Neuronal stem cell (in vitro differentiated cells): ENCODE results near the gene SLC7A4.

Experiments used
- DNase-seq: peaks from one replicate; pipeline ENCODE4 v3.0.0-alpha.2; 2013; ENCODE audit warnings: low spot score
- H2AFZ ChIP-seq: one replicate; pipeline ENCODE4 v1.6.1; 2013; ENCODE audit warnings: mild to moderate bottlenecking, low read length, inconsistent platforms
- H2AK5ac ChIP-seq: 2 replicates; pipeline ENCODE4 v1.6.1; 2013; ENCODE audit warnings: low read depth, mild to moderate bottlenecking, inconsistent platforms, low read length, moderate library complexity, mixed read lengths
- H2BK120ac ChIP-seq: 2 replicates; pipeline ENCODE4 v1.6.1; 2013; ENCODE audit warnings: low read depth, mild to moderate bottlenecking, inconsistent platforms, low read length, moderate library complexity, mixed read lengths
- H2BK12ac ChIP-seq: one replicate; pipeline ENCODE4 v1.6.1; 2013; ENCODE audit warnings: low read length, inconsistent platforms
- H2BK15ac ChIP-seq: 2 replicates; pipeline ENCODE4 v1.6.1; 2013; ENCODE audit warnings: mild to moderate bottlenecking, low read length, inconsistent platforms, mixed read lengths
- H2BK5ac ChIP-seq: one replicate; pipeline ENCODE4 v1.6.1; 2013; ENCODE audit warnings: inconsistent platforms, mild to moderate bottlenecking, low read length, moderate library complexity
- H3K14ac ChIP-seq: one replicate; pipeline ENCODE4 v1.6.1; 2013; ENCODE audit warnings: low read length, inconsistent platforms
- H3K18ac ChIP-seq: 2 replicates; pipeline ENCODE4 v1.6.1; 2013; ENCODE audit warnings: low read length, inconsistent platforms
- H3K23ac ChIP-seq: 2 replicates; pipeline ENCODE4 v1.6.1; 2013; ENCODE audit warnings: low read depth, mild to moderate bottlenecking, mixed read lengths, low read length, inconsistent platforms; ENCODE audit not compliant: poor library complexity
- H3K27ac ChIP-seq: replicated peaks from 3 replicates; pipeline ENCODE4 v1.5.1; 2013; ENCODE audit warnings: low read length, inconsistent platforms
- H3K27me3 ChIP-seq, 3 experiments: 2 replicates each; pipeline ENCODE4 v1.6.1; 2013; ENCODE audit warnings: low read length in 3 of 3, mild to moderate bottlenecking in 2 of 3, inconsistent platforms in 1 of 3, low read depth in 1 of 3, mixed read lengths in 1 of 3, moderate library complexity in 1 of 3; ENCODE audit not compliant: control insufficient read depth in 3 of 3, insufficient read depth in 3 of 3
- H3K36me3 ChIP-seq, 2 donors: replicated peaks in 1 of 2; 2 replicates each; pipeline ENCODE4 v1.6.1; 2013; ENCODE audit warnings: low read length in 2 of 2; ENCODE audit not compliant: control insufficient read depth in 2 of 2, insufficient read depth in 2 of 2
- H3K4ac ChIP-seq: 2 replicates; pipeline ENCODE4 v1.6.1; 2013; ENCODE audit warnings: inconsistent platforms, mild to moderate bottlenecking, low read length, moderate library complexity
- H3K4me1 ChIP-seq, 2 donors: 1 replicate in 1 of 2; 2 replicates in 1 of 2; pipeline ENCODE4 v1.6.1; 2013; ENCODE audit warnings: low read length in 2 of 2, low read depth in 1 of 2; ENCODE audit not compliant: control insufficient read depth in 2 of 2, insufficient read depth in 1 of 2
- H3K4me2 ChIP-seq: one replicate; pipeline ENCODE4 v1.6.1; 2013; ENCODE audit warnings: mild to moderate bottlenecking, low read length, inconsistent platforms; ENCODE audit not compliant: insufficient read depth, poor library complexity, severe bottlenecking
- H3K4me3 ChIP-seq, 2 donors: 2 replicates each; pipeline ENCODE4 v1.5.1; 2013; ENCODE audit warnings: low read length in 2 of 2, mild to moderate bottlenecking in 2 of 2, inconsistent platforms in 1 of 2, moderate library complexity in 1 of 2
- H3K79me1 ChIP-seq: one replicate; pipeline ENCODE4 v1.6.1; 2013; ENCODE audit warnings: low read depth, mild to moderate bottlenecking, inconsistent platforms, low read length, moderate library complexity
- H3K9ac ChIP-seq: one replicate; pipeline ENCODE4 v1.6.1; 2013; ENCODE audit warnings: mild to moderate bottlenecking, low read depth, low read length, inconsistent platforms; ENCODE audit not compliant: poor library complexity
- H3K9me3 ChIP-seq, 2 donors: replicated peaks in 1 of 2; 2 replicates each; pipeline versions ENCODE3 to v1.6.1; 2013; ENCODE audit warnings: low read length in 2 of 2, mild to moderate bottlenecking in 2 of 2, inconsistent platforms in 1 of 2, low read depth in 1 of 2, mixed read lengths in 1 of 2, moderate library complexity in 1 of 2; ENCODE audit not compliant: control insufficient read depth in 2 of 2, insufficient read depth in 1 of 2
- H4K8ac ChIP-seq: one replicate; pipeline ENCODE4 v1.6.1; 2013; ENCODE audit warnings: low read depth, mild to moderate bottlenecking, inconsistent platforms, low read length, moderate library complexity
- H4K91ac ChIP-seq: one replicate; pipeline ENCODE4 v1.6.1; 2013; ENCODE audit warnings: low read length, low read depth, mild to moderate bottlenecking, inconsistent platforms; ENCODE audit not compliant: poor library complexity
- WGBS, 2 donors: extraction: QIAGEN DNeasy Blood & Tissue Kit; methylation state at CpG; one replicate each; pipeline ENCODE4 v1.1.7; 2013; ENCODE audit warnings: missing lambda C conversion rate in 2 of 2, mixed read lengths in 1 of 2; ENCODE audit not compliant: insufficient read length in 2 of 2, insufficient replicate concordance in 1 of 2; ENCODE audit errors: extremely low coverage in 2 of 2; 5-methylcytosine and 5-hydroxymethylcytosine counted together

Gene SLC7A4

GRCh38 chr22:20990184-20991180 lies 41.9 kb downstream of the SLC7A4 start:
- no peak for DNase-seq
- Histone ChIP-seq H3K79me1 (peaks cover 3% of the 10 kb centered on the region), H3K4me3 (no peak overlapping the region), H2BK12ac (no peak overlapping the region), H2AFZ (no peak overlapping the region), H3K18ac (no peak overlapping the region), H3K9ac (no peak overlapping the region), H4K91ac (no peak overlapping the region), H3K14ac (no peak overlapping the region), H3K4me1 (no peaks in the 10 kb centered on the region), H3K23ac (peak overlapping the region; percentile 34), H4K8ac (no peak overlapping the region), H2BK15ac (no peak overlapping the region), H2BK120ac (no peak overlapping the region), H3K9me3 (no peaks in the 10 kb centered on the region), H3K27ac (no peak overlapping the region), H3K4me2 (no peak overlapping the region), H2BK5ac (no peak overlapping the region), H3K27me3 (no peaks in the 10 kb centered on the region), H3K36me3 (peaks cover 44 to 75% of the 10 kb centered on the region in 2 donors), H3K4ac (no peak overlapping the region), H2AK5ac (no peak overlapping the region)
- no CpG with 5 or more reads among the region's 21 CpGs for WGBS, 2 donors

- no peak overlapping the region for H3K4me2 ChIP-seq
- H3K23ac ChIP-seq: peak overlapping the region; percentile 89
- H3K9me3 ChIP-seq: no peaks in the 10 kb centered on the region
- no peak overlapping the region for H4K8ac ChIP-seq
- H2BK12ac ChIP-seq: no peak overlapping the region
- no peak overlapping the region for H3K18ac ChIP-seq
- H3K9ac ChIP-seq: peak overlapping the region; percentile 50
- H2AK5ac ChIP-seq: peak overlapping the region; percentile 21
- no peak overlapping the region for H2BK5ac ChIP-seq
- H3K27me3 ChIP-seq: no peaks in the 10 kb centered on the region
- no peak overlapping the region for H3K27ac ChIP-seq
- H2AFZ ChIP-seq: no peak overlapping the region
- peak overlapping the region; percentile 6 for H3K4ac ChIP-seq
- H4K91ac ChIP-seq: no peak overlapping the region
- peaks cover 3% of the 10 kb centered on the region for H3K79me1 ChIP-seq
- H3K4me3 ChIP-seq: no peak overlapping the region
- peak overlapping the region; percentile 61 for H2BK120ac ChIP-seq
- DNase-seq: no peak
- no CpG with 5 or more reads among the region's 17 CpGs for WGBS, 2 donors
- peaks cover 39 to 72% of the 10 kb centered on the region in 2 donors for H3K36me3 ChIP-seq
- H3K14ac ChIP-seq: no peak overlapping the region
- H3K4me1 ChIP-seq: no peaks in the 10 kb centered on the region
- no peak overlapping the region for H2BK15ac ChIP-seq
Observed at GRCh38 chr22:20989323-20990138, 42.8 kb downstream of the SLC7A4 start.

- Histone ChIP-seq H3K27me3 (no peaks in the 10 kb centered on the region), H3K27ac (no peak overlapping the region), H2AK5ac (no peak overlapping the region), H3K4me2 (no peak overlapping the region), H4K8ac (no peak overlapping the region), H3K14ac (no peak overlapping the region), H2BK12ac (no peak overlapping the region), H3K4me1 (no peaks in the 10 kb centered on the region), H2BK5ac (no peak overlapping the region), H3K79me1 (peaks cover 3% of the 10 kb centered on the region), H3K23ac (peak overlapping the region; percentile 89), H2AFZ (no peak overlapping the region), H3K18ac (peak overlapping the region; percentile 28), H3K9me3 (no peaks in the 10 kb centered on the region), H2BK15ac (no peak overlapping the region), H4K91ac (no peak overlapping the region), H3K9ac (peak overlapping the region; percentile 50), H3K4ac (peak overlapping the region; percentile 6), H3K36me3 (peaks cover 39 to 73% of the 10 kb centered on the region in 2 donors), H2BK120ac (peak overlapping the region; percentile 31), H3K4me3 (peak overlapping the region in 1 of 2 donors; percentile 5)
- WGBS, 2 donors: no CpG with 5 or more reads among the region's 16 CpGs
- DNase-seq: no peak
Observed at GRCh38 chr22:20988573-20989322, 43.6 kb downstream of the SLC7A4 start.
